Hematopoietic multipotent progenitor cell treated with erythropoietin and hydrocortisone succinate and interleukin-3 and kit ligand, for 15 days (in vitro differentiated cells): ENCODE results near the gene NME1.
A peak's percentile ranks its signal among the peaks of the same experiment; 100 is the strongest.
"Not testable (repeated sequence)": the region's sequence is repeated elsewhere in the genome, so short reads cannot be mapped to it uniquely, and the experiment has no call there.

Experiments used
- DNase-seq: peaks from one replicate; pipeline ENCODE4 v3.0.0-alpha.2; 2015; ENCODE audit warnings: low spot score

NME1 gene

GRCh38 chr17:51147650-51148049 lies 5.7 kb upstream of the NME1 start:
- DNase-seq = no peak

- DNase-seq = no peak
Observed at GRCh38 chr17:51149163-51149562, 4.2 kb upstream of the NME1 start.

DNA sequence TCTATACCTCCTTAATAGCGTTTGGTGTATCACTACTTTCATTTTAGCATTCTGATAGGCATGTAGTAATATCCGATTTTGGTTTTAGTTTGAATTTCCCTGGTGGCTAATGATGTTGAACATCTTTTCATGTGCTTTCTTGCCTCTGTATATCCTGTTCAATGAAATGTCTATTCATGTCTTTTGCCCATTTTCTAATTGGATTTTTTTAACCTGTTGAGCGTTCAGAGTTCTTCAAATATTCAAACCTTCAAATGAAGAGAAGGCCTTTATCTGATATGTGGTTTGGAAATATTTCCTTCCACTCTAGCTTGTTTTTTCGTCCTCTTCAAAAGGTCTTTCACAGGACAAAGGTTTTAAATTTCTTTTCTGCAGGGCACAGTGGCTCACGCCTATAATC lies 2.4 kb upstream of the NME1 start:
- DNase-seq = no peak

GRCh38 chr17:51152766-51153209 lies 571 bp upstream of the NME1 start:
- DNase-seq = no peak

GRCh38 chr17:51154176-51154575 lies 817 bp downstream of the NME1 start:
- no peak for DNase-seq

DNA sequence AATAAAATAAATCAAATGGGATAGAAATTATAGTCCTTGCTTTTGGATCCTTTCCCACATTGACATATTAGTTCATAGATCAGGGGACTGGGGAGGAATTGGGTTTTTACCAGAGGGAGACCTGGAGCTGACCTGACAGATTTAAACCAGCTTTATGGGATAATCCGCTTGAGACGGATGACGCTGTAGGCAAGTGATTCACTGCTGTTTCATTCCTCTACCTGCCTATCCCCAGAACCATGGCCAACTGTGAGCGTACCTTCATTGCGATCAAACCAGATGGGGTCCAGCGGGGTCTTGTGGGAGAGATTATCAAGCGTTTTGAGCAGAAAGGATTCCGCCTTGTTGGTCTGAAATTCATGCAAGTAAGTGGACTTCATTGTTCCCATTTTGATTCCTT lies 2.1 kb downstream of the NME1 start:
- no peak for DNase-seq

GRCh38 chr17:51159604-51160003 lies 6.2 kb downstream of the NME1 start:
- no peak for DNase-seq

DNA sequence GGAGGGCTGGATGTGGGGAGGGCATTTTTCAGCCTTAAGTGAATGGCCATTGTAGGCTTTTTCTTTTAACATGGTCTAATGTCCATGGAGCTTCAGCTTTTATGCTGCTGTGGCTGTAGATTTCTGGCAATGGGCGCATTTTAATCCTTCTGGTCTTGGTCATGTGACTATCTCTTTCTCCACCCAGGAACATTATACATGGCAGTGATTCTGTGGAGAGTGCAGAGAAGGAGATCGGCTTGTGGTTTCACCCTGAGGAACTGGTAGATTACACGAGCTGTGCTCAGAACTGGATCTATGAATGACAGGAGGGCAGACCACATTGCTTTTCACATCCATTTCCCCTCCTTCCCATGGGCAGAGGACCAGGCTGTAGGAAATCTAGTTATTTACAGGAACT lies 8.2 kb downstream of the NME1 start:
- no peak for DNase-seq

GRCh38 chr17:51164911-51165679 lies 11.7 kb downstream of the NME1 start:
- DNase-seq = no peak

DNA sequence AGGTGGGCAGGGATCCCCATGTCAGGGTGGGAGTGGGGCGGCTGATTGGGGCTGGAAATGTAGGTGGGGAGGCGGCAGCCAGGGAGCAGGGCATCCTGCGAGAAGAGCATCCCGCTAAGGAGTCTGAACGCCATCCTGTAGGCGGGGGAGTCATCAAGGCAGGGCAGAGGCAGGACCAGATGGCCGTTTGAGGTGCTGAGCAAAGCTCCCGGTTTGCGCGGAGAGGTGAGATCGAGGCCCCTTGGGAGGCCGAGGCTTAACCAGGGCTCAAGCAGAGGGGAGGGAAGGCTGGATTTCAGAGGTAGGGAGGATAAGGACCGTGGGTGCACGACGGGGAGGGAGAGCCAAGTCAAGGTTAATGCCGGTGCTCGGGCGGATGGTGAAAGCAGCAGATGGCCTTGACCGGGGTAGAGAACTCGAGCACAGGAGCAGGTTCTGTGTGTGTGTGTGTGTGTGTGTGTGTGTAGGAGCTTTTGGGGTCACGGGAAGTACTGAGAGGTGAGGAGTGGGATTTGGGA lies 12.4 kb downstream of the NME1 start:
- no peak for DNase-seq

DNA sequence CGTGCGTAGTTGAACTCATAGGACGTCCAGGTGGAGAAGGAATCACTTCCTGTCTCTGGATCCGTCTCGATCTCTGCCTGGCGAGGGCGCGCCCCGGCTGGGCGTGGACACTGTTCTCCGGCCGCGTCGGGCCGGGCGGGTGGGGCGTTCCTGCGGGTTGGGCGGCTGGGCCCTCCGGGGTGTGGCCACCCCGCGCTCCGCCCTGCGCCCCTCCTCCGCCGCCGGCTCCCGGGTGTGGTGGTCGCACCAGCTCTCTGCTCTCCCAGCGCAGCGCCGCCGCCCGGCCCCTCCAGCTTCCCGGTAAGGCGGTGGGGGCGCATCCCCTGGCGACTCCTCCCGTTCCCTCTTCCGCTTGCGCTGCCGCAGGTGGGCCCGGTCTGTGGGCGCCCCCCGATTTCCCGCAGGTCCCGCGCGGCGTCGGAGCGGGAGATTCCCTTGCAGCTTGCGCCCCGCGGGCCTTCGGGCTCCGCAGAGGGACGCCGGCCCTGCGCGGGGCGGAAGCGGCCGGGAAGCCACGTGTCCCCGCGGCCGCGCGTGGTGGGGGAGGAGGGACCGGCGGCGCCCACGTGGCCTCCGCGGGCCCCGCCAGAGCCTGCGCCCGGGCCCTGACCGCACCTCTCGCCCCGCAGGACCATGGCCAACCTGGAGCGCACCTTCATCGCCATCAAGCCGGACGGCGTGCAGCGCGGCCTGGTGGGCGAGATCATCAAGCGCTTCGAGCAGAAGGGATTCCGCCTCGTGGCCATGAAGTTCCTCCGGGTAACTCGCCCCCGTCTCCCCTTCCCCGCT lies 13.0 kb downstream of the NME1 start, which contains the start of gene NME2:
Gene NME2 (plus strand): TSS at position 214 of the 789 bp plus-strand sequence. CDS start 420 bp downstream, at position 634.
- DNase-seq = peak; percentile 79

DNA sequence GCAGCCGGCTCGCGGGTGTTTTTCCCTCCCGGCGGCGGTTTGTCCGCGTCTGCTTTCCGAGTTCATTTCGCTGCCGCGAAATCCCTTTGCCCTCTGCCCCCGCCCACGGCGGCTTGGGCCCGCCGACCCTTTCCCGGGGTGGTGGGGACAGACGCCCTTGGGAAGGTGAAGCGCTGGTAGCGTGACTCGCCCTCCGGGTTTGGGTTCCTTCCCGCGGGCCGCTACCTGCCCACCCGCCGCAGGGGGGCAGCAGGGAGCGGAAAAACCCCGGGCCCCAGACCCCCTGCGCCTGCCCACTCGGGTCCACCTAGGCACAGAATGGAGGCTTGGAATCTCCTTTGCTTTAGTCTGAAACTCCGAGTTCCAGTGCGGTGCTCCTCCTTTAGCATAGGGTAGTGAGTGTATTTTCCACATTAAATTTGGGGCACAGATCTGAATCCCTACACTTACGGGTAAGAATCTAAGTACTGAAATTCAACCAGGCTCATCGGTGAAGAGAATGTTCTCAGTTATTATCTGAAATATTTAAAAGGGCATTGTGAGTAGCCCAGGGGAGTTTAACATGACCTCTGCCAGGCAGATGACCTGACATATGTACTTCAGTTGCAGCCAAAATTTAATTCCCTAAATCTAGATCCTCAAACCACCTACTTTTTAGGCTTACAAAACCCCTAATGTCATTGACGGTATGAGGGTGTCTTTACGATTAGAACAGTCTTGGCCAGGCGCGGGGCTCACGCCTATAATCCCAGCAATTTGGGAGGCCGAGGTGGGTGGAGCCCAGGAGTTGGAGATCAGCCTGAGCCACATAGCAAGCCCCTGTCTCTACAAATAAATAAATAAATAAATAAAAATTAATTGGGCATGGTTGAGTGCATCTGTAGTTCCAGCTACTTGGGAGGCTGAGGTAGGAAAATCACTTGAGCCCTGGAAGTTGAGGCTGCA lies 13.9 kb downstream of the NME1 start:
- peak; percentile 47 for DNase-seq

GRCh38 chr17:51169340-51169739 lies 16.0 kb downstream of the NME1 start:
- DNase-seq = no peak

- DNase-seq = no peak
Observed at GRCh38 chr17:51170736-51171135, 17.4 kb downstream of the NME1 start.

- DNase-seq = not testable (repeated sequence)
Observed at GRCh38 chr17:51172030-51172429, 18.7 kb downstream of the NME1 start.

- no peak for DNase-seq
Observed at GRCh38 chr17:51180486-51180885, 27.1 kb downstream of the NME1 start.

GRCh38 chr17:51184124-51184523 lies 30.8 kb downstream of the NME1 start:
- no peak for DNase-seq

- no peak for DNase-seq
Observed at GRCh38 chr17:51185763-51186332, 32.5 kb downstream of the NME1 start.

DNA sequence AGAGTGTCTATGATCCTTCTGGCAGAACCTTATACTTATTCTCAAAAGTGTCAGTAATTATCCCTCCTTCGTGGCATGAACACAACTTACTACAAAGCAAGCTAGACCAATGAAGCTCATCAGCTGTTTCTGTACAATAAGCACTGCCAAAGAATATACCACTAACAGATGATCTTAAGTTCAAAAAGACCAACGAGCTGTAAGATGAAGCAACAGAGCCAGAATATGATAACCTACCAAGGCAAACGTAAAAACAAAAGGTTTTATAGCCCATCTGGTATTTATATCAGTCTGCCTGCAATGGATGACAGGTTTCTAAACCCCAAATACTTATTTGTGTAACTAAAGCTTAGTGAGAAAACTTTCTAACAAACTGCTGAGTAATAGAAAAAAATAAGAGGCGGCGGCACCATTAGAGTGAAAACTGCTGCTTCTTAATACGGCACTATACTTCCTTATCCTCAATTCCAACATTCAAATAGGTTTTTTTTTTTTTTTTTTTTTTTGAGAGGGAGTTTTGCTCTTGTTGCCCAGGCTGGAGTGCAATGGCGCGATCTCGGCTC lies 35.0 kb downstream of the NME1 start:
- DNase-seq = no peak

- DNase-seq = no peak
Observed at GRCh38 chr17:51189162-51189561, 35.8 kb downstream of the NME1 start.

GRCh38 chr17:51189628-51190027 lies 36.3 kb downstream of the NME1 start:
- DNase-seq = no peak
